Measurements from ENCODE around the gene NAT14. TPM values are rescaled to one million over a fixed set of nuclear protein-coding genes. Genes with fewer than 3 reads are reported as not detected.

The NAT14 gene
- total and polyA plus RNA-seq, 2 experiments from 2014 or later = 56.5 to 138 TPM

DNA sequence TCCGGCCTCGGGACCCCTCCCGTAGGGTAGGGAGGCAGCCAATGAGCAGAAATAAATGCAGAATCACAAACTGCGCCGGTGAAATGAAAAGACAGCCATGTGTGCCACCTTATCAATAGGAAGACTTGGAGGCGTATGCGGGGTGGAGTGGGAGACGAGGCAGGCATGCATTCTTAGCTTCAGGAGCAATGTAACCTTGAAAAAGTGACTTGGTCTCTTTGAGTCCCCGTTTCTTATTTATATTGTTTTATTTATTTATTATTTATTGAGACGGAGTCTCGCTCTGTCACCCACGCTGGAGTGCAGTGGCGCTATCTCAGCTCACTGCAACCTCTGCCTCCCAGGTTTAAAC is 19.2 kb downstream of the NAT14 start:
- TF ChIP-seq, protein P1, sequence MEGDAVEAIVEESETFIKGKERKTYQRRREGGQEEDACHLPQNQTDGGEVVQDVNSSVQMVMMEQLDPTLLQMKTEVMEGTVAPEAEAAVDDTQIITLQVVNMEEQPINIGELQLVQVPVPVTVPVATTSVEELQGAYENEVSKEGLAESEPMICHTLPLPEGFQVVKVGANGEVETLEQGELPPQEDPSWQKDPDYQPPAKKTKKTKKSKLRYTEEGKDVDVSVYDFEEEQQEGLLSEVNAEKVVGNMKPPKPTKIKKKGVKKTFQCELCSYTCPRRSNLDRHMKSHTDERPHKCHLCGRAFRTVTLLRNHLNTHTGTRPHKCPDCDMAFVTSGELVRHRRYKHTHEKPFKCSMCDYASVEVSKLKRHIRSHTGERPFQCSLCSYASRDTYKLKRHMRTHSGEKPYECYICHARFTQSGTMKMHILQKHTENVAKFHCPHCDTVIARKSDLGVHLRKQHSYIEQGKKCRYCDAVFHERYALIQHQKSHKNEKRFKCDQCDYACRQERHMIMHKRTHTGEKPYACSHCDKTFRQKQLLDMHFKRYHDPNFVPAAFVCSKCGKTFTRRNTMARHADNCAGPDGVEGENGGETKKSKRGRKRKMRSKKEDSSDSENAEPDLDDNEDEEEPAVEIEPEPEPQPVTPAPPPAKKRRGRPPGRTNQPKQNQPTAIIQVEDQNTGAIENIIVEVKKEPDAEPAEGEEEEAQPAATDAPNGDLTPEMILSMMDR (IDR thresholded peaks at IDR 0.05; ENCODE audit: low read depth, low read length) = no peak
- no peaks in the 10 kb centered on the region for H3K9me3 ChIP-seq (ENCODE audit: low read depth)
- peaks cover 4% of the 10 kb centered on the region for H3K27me3 ChIP-seq
- H3K36me3 ChIP-seq = no peaks in the 10 kb centered on the region
- H3K27ac ChIP-seq = no peak overlapping the region
- peak overlapping the region; percentile 24 for H3K4me3 ChIP-seq
- no peak for DNase-seq (ENCODE audit: low read depth in 1 of 2, low spot score in 1 of 2)
- no peaks in the 10 kb centered on the region for H3K4me1 ChIP-seq (ENCODE audit: low read depth)

- H3K4me1 ChIP-seq (ENCODE audit: low read depth) = no peaks in the 10 kb centered on the region
- TF ChIP-seq, protein P1 (IDR thresholded peaks at IDR 0.05; ENCODE audit: low read depth, low read length) = no peak
- no peak for DNase-seq (ENCODE audit: low read depth in 1 of 2, low spot score in 1 of 2)
- H3K27ac ChIP-seq = no peak overlapping the region
- no peaks in the 10 kb centered on the region for H3K36me3 ChIP-seq
- H3K9me3 ChIP-seq (ENCODE audit: low read depth) = no peaks in the 10 kb centered on the region
- H3K4me3 ChIP-seq = no peak overlapping the region
- H3K27me3 ChIP-seq = peaks cover 4% of the 10 kb centered on the region
These were observed 20.0 kb downstream of the NAT14 start for GRCh38 chr19:55504981-55505380.

GRCh38 chr19:55508120-55508519 is 23.1 kb downstream of the NAT14 start:
- Histone ChIP-seq H3K4me3 (no peak overlapping the region), H3K36me3 (no peaks in the 10 kb centered on the region), H3K4me1 (ENCODE audit: low read depth) (no peaks in the 10 kb centered on the region), H3K9me3 (ENCODE audit: low read depth) (no peaks in the 10 kb centered on the region), H3K27ac (no peak overlapping the region), H3K27me3 (peaks cover 4% of the 10 kb centered on the region)
- TF ChIP-seq, protein P1 (IDR thresholded peaks at IDR 0.05; ENCODE audit: low read depth, low read length) = no peak
- DNase-seq (ENCODE audit: low read depth in 1 of 2, low spot score in 1 of 2) = no peak

GRCh38 chr19:55516878-55517620 is 32.1 kb downstream of the NAT14 start:
- Histone ChIP-seq H3K36me3 (no peaks in the 10 kb centered on the region), H3K9me3 (ENCODE audit: low read depth) (no peaks in the 10 kb centered on the region), H3K4me3 (peak overlapping the region; percentile 17), H3K27ac (peak overlapping the region; percentile 71), H3K4me1 (ENCODE audit: low read depth) (peaks cover 6% of the 10 kb centered on the region), H3K27me3 (no peaks in the 10 kb centered on the region)
- TF ChIP-seq, protein P1 (IDR thresholded peaks at IDR 0.05; ENCODE audit: low read depth, low read length) = peak; percentile 89
- peak; percentile 95 for DNase-seq (ENCODE audit: low read depth in 1 of 2, low spot score in 1 of 2)

DNA sequence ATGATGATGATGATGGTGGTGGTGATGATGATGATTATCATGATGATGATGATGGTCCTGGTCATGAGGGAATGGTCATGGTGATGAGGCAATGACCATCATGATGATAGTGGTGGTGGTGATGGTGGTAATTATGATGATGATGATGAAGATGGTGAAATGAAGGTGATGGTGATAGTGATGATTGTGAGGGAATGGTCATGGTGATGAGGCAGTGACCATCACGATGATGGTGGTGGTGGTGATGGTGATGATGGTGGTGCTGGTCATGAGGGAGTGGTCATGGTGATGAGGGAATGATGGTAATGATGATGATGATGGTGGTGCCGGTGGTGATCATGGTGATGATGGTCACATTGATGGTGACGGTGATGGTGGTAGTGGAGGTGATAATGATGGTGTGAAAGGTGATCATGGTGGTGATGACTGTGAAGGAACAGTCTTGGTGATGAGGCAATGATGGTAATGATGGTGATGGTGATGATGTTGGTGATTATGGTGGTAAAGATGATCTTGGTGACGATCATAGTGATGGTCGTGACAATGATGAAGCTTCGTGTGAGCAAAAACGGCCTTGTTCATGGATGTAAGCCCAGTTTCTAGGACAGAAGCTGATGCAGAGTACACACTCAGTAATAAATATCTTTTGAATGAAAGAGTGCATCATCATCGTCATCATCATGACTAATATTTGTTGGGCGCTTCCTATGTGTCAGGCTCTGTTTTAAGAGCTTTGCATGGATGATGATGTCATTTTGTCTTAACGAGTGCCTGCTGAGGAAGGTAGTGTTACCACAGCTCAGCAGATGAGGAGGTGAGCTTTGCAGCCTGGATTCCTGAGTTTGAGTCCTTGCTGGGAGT is 34.7 kb downstream of the NAT14 start:
- Histone ChIP-seq H3K27ac (no peak overlapping the region), H3K27me3 (no peaks in the 10 kb centered on the region), H3K4me1 (ENCODE audit: low read depth) (peaks cover 6% of the 10 kb centered on the region), H3K9me3 (ENCODE audit: low read depth) (no peaks in the 10 kb centered on the region), H3K36me3 (no peaks in the 10 kb centered on the region), H3K4me3 (no peak overlapping the region)
- TF ChIP-seq, protein P1 (IDR thresholded peaks at IDR 0.05; ENCODE audit: low read depth, low read length) = no peak
- peak in 1 of 2 donors; percentile 46 for DNase-seq (ENCODE audit: low read depth in 1 of 2, low spot score in 1 of 2)
